Right renal cortex interstitium (tissue), 3 donors: ENCODE measurements around the gene ZFP69. TPM values are rescaled to one million over a fixed set of nuclear protein-coding genes. Genes with fewer than 3 reads are reported as not detected.
"Not testable (repeated sequence)": the region's sequence is repeated elsewhere in the genome, so short reads cannot be mapped to it uniquely, and the experiment has no call there.

Experiments
- DNase-seq, 3 donors: peaks; one replicate each; pipeline ENCODE4 v3.0.0-alpha.2; 2013; ENCODE audit warnings: low read depth in 3 of 3, low spot score in 2 of 3
- polyA plus RNA-seq, 3 donors: library from polyadenylated mRNA; unstranded; fragments of 120-200 nt; gene quantifications; one replicate each; pipeline ENCODE4 v1.2.1, GENCODE V29; 2013; ENCODE audit not compliant: insufficient read length in 3 of 3

The ZFP69 gene
- polyA plus RNA-seq: 1 to 10 TPM; 6.5 to 9.4 (median 7.2) TPM

- DNase-seq: peak in 2 of 3 donors; percentile 48 to 65
Measured at GRCh38 chr1:40476924-40477677, at the start of gene ZFP69. Gene ZFP69, plus strand, starts transcription at chr1:40477290. Its CDS starts 2,072 bp downstream, at chr1:40479362.

DNA sequence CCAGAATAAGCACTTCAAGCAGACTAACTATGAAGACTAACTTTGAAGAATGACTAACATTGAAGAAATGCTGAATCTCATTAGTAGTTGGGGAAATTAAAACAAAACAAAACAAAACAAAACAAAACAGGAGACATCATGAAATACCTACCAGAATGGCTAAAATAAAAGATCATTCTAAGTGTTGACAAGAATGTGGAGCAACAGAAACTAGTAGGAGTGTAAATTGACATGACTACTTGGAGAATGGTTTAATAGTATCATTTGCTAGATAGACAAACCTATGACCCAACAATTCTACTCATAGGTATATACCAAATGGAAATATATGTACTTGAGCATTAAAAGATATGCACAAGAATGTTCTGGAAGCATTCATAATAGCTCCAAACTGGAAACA, 45.7 kb upstream of the ZFP69 start:
- no peak for DNase-seq

- no peak for DNase-seq
Measured at GRCh38 chr1:40432644-40433390, 44.3 kb upstream of the ZFP69 start.

DNA sequence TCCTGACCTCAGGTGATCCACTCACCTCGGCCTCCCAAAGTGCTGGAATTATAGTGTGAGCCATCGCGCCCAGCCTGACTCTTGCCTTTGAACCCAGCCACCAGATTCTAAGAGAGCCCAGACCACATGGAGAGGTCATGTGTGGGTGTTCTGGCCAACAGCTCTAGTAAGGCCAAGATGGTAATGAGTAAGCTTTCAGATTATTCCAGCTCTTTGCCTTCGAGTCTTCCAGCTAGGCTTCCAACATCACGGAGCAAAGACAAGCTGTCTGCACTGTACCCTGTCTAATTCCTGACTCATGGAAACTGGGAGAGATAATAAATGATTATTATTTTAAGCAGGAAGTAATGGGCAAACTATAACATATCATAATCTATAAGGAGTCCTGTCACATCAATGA, 41.6 kb upstream of the ZFP69 start:
- no peak for DNase-seq

DNA sequence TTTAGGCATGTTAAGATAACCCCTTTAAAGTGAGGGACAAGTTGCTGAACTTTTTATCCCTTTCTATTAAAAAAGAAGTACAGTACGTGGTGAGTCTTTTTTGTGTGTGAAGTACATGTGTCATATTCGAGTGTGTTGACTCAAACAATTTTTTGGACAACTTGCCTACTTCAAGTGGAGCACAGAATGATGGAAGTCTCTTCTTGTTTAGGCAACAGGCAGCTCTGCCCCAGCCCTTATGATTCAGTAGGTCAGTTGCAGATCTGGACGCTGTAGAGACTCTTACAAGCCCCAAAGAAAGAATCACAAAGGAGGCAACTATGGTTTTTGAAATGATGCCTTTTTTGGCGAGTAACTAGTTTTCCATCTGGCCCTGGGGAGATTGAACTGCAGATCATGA, 41.2 kb upstream of the ZFP69 start:
- DNase-seq: no peak

DNA sequence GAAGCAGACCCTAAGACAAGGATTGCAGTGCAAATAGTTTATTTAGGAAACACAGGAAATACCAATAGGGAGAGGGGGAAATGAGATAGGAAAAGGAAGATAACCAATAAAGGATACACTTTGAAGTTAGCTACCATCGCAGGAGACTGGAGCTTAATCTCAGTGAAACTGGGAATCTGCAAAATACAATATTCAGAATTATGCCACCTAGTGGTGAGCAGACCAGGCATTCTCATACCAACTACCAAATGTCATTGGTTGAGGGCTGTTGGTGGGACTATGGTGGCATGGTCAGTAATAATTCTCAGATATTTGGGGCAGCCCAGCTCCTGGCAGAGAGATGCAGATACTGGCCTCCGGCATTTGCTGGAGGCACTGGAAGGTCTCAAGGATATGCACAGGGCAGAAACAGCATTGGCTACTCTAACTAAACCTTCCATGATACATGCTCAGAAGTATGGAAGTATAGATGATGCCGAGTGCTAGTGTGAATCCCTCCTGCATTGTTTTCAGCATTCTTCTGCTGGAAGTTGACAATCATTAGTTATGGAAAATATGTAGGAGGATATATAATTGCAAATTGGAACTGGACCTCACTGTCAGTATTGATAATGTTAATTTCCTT, 38.6 kb upstream of the ZFP69 start:
- DNase-seq: no peak

- no peak for DNase-seq
Measured at GRCh38 chr1:40439247-40439646, 37.8 kb upstream of the ZFP69 start.

- peak; percentile 80 to 86 (median 85) for DNase-seq
Measured at GRCh38 chr1:40449684-40450494, 27.2 kb upstream of the ZFP69 start, which contains the start of gene ZFP69B. Gene ZFP69B, plus strand, starts transcription at chr1:40450476. Its CDS starts 486 bp downstream, at chr1:40450962.

DNA sequence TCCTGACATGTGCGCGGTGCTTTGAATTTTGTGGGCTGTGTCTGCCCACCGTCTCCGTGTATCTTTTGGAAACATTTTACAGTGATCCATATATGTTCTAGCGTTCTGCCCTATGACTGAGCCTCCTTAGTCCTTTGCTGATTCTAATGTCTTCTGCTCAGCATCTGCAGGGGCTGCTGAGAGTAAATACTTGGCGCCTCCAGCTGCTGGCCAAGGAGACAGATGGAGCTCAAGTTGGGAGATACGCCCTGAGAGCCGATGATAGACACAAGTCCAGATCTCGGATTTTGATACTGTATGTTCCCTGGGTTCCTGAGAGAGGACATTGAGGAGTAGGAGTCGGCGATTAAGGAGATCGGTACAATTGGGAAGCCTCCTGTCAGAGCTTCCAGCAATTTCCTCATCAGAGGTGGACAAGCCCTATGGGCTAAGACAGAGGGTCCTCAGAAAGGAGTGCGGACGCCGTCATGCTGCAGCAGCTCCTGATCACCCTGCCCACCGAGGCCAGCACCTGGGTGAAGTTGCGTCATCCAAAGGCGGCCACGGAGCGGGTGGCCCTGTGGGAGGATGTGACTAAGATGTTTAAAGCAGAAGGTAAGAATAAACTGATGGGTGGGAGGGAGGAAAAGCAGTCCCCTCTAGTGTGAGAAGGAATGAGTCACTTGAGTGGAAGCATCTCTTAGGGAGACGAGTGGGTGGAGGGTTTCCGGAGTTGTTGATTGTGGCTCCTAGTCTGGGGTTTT, 26.4 kb upstream of the ZFP69 start:
- DNase-seq: peak in 1 of 3 donors; percentile 12

DNA sequence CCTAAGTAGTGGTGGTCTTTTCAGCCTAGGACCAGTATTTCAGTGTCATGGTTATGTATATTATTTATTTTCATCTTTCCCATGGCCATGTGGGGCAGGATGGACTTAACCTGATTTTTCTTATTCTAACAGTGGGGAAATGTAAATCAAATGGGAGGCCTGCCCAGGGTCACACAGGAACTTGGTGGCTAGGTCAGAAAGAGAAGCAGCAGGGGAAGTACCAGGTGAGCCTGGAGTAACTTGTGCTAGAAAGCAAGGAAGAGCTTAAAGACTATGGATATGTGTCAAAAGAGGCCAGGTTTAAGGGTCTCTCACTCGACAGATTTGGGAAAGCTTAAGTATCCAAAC, 25.9 kb upstream of the ZFP69 start:
- no peak for DNase-seq

GRCh38 chr1:40454873-40455272, 22.2 kb upstream of the ZFP69 start:
- DNase-seq: no peak

GRCh38 chr1:40462956-40463590, 14.0 kb upstream of the ZFP69 start:
- DNase-seq: no peak

- no peak for DNase-seq
Measured at GRCh38 chr1:40469327-40469726, 7.8 kb upstream of the ZFP69 start.

DNA sequence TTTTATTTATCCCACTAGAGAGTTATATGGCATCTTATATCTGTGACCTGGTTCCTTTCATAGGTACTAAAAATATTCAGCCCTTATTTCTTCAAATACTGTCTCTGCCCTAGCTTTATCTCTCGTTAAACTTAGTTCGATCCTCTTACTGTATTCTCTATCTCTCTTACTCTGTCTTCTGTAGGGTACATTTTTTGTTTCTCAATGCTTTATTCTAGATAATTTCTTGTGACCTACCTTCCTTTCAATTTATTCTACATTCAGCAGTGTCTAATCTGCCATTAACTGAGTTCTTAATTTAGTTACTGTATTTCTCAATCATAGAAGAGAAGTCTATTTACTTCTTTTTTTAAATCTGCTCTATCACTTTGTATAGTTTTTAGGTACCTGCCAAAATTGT, 1.8 kb upstream of the ZFP69 start:
- no peak for DNase-seq

DNA sequence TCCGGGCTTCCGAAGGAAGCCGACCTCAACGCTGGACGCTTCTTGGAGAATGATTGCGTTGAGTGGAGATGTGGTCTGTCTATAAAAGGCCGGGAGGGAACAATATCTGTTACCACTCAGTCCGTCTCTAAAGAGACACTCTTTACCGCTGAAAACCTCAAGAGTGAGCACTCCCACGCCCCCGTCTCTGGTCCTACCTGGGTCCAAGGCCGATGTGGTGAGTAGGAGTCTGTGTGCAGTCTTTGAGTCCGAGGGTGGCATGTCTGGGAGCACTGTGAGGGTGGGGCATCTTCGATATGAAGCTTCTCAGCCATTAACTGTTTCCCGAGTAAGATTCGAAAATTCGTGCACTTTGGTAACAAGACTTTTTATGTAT, 576 bp downstream of the ZFP69 start:
- peak in 2 of 3 donors; percentile 21 to 25 for DNase-seq

DNA sequence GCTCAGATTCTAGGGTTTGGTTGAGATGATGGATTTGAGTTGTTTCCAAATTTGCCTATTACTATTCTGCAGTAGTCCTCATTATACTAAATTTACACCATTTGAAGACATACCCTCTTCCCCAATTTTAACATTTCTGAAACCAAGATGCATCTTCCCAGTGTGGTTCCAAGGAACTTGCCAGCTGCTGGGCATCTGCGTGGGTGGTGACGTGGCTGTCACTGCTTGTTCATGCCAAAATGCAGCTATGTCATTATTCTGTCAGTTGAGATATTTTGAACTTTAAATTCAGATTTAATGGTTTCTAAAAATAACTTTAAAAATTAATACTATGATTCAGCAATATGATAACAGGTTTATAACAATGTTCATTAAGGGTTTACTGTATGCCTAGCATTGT, 1.2 kb downstream of the ZFP69 start:
- DNase-seq: no peak

DNA sequence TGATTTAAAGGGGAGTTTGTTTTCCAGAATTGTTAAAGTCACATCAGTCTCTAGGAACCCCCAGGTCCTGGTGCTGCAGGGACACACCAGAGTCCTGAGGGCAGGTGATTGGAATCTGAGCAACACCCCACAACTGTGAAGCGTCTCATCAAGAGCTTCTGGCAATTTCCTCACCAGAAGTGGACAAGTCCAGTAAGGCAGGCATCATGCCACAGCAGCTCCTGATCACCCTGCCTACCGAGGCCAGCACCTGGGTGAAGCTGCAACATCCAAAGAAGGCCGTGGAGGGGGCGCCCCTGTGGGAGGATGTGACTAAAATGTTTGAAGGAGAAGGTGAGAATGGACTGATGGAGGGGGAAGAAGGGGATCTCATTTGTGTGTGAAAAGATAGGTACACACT, 2.1 kb downstream of the ZFP69 start:
- no peak for DNase-seq

DNA sequence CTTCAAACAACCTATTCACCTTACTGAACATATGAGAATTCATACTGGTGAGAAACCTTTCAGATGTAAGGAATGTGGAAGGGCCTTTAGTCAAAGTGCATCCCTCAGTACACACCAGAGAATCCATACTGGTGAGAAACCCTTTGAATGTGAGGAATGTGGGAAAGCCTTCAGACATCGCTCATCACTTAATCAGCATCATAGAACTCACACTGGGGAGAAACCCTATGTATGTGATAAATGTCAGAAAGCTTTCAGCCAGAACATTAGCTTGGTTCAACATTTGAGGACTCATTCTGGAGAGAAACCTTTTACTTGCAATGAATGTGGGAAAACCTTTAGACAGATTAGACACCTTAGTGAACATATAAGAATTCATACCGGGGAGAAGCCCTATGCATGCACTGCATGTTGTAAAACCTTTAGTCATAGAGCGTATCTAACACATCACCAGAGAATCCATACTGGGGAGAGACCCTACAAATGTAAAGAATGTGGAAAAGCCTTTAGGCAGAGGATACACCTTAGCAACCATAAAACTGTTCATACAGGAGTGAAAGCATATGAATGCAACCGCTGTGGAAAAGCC, 18.3 kb downstream of the ZFP69 start:
- no peak for DNase-seq

- not testable (repeated sequence) for DNase-seq
Measured at GRCh38 chr1:40502651-40503050, 25.6 kb downstream of the ZFP69 start.
